DMS79 treated with DMSO at 0.1 percent for 48 hours (cell line): ENCODE results near the gene PIK3R3.

Experiments used
- DNase-seq: peaks from one replicate; lab custom pipeline; 2025; lab: John Stamatoyannopoulos, UW

Gene PIK3R3

DNA sequence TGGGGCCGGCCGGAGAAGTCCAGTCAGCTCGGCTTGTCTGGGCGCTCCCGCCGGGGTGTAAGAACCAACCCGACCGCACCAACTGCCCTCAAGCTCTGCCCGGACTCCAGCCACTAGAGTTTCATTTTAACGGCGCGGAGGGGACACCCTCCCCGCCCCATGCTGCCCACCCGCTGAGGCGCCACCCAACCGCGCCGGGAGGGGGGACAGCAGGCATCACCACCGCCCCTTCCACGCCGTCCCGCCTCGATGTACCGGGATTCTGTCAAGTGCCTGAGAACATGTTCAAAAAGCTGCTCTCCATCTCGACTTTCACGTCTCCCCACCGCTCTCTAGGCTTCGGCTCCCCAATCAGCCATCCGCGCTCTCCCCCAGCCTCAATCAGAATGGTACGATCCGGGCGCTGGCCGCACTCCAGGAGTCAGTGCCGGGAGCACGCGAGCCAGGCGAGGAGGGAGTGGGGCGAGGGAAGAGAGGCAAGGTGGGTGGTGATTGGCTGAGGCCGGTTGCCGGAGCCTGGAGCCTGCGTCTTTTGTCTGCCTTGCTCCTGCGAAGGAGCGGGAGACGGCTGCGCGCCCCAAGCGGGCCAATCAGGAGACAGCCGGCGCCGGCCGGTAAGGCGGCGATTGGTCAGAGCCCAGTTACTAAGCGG, at the start of gene PIK3R3:
Gene PIK3R3, minus strand, starts transcription at position 101 of the 652 bp plus-strand sequence. CDS start 677 bp downstream, outside the sequence.
- peak; percentile 99 for DNase-seq

DNA sequence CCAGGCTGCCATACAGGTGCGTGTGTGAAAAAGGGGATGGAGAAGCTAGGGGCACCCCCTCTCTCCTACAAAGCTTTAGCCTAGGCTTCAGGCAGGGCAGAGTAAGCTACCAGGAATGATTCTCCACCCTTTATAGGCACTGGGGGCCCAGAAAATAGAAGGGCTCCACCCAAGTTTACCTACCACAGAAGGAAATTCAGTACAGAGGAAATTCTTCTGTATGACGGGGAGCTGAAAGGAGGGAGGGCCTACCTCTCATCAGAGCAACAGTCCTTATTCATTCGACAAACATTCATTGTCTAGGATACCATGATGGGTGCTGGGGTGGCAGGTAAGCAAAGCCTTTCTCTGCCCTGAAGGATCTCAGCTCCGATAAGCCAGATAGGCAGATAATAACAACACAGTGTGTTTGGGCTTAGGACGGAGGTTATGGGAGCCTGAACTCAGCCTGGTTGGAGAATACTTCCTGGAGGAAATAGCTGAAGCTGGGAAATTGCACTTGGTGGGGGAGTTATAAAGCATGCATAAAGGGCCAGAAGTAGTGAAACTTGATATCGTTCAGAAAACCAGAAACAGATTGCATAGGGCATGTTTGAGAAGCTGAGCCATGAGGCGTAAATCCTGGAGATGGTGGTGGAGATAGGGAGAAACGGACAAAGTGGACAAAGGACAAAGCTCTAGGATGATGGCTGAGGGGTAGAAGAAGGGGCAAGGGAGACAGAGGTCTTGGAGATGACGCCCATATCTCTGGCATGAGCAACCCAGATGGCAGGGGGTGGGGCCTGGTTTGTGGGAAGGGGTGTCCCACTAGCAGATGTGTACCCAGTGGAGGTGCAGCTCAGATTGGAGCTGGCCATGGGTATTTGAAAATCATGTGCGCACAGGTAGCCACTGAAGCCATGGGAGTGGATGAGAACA, 49.2 kb upstream of the PIK3R3 start:
- DNase-seq: peak; percentile 60

DNA sequence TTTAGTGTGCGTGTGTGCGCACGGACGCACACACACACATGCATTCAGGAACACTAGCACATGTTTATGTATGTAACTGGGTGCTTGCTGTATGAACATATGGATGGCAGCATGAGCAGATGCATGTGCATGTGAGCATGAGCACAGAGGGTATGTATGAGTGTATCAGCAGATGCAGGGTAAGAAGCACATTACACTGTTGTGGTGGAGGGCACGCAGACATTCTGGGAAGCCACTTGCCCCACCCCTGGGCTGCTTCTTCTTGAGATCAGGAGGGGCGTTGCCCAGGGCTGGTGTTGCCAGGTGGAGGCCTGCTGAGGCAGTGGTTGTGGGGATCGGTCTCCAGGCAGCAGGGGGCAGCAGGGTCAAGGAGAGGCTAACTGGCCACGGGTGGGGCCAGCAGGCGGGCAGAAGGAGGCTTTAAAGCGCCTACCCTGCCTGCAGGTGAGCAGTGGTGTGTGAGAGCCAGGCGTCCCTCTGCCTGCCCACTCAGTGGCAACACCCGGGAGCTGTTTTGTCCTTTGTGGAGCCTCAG, 47.7 kb upstream of the PIK3R3 start:
- peak; percentile 83 for DNase-seq

DNA sequence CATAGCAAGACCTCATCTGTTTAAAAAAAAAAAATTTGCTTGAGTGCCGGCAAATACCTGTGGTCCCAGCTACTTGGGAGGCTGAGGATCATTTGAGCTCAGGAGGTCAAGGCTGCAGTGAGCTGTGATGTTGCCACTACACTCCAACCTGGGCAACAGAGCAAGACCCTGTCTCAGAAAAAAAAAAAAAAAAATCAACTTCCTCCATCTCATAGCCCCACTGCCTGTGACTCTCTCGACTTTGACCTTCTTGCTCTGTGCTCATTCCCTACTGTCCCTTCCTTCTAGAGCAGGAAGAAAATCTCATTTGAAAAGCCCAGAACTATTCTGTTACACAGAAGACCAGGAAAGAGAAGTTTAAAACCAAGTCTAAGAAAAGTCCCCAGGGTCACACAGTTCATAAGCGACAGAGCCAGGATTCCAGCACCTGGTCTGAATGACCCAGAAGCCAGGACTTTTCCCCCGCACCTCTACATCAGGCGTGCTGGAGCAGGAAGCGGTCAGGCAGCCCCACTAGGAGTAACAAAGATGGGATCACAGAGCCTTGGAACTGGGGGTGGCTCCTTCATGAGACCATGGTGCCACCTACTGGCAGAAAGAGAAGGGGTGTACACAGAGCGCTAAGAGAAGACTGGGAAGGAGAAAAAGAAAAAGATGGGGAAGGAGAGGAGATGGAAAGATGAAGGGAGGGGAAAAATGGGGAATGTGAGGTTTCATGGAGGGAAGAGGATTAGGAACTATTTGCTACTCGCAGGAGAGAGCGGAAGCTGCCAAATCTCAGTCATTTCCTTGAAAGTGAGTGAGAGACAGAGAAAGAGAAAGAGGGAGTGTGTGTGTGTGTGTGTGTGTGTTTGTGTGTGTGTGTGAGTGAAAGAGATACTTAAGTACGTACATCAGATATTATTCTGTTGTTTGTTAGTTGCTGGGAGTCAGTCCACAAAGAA, 47.0 kb upstream of the PIK3R3 start:
- peak; percentile 95 for DNase-seq

DNA sequence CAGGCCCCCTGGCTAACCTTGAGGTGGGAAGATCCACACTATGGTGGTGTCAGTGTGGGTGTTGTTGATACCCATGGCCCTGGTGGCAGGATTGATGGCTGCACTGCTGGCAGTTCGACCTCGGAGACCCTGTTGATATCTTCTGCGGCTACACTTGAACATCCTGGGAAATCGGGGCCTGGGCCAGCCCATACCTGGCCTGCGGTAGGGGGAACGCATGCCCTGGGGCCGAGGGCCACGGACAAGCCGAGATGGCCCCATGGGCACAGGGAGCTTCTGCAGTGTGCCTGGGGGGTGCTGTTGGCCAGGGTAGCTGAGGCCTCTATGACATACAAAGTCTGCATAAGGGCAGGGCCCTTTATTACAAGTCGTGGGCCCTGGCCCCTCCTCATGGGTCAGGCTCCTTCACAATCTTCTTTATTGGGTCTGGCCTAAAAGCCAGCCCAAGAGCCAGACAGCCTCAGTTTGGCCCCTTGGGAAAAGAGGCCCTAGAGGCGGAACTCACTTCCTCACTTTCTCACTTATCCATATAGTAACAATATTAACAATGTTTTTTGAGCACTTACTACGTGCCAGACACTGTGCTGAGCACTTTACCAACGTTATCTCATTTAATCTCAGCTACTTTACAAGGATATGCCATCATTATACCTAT, 43.9 kb upstream of the PIK3R3 start, which contains the start of gene P3R3URF:
Gene P3R3URF, minus strand, starts transcription at position 278 of the 655 bp plus-strand sequence. Its CDS starts 17 bp downstream, at position 261.
- DNase-seq: no peak

DNA sequence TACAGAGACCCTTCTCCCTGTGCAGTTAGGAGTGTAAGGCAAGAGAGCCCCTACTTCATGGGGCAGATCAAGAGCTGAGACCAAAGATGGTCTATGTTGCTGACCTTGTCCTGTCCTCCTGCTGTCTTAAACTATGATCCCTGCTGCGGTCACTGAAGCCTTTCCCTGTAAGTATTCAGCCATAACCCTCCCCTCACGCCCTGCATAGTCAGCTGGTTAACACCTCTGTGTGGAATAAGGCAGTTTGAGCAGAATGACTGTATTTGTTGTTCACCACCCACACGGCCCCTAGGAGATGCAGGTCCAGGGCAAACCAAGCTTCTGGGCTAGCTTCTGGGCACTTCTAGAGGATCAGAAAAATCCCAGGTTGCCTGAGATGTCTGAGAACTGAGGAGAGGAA, 42.8 kb upstream of the PIK3R3 start:
- DNase-seq: no peak

DNA sequence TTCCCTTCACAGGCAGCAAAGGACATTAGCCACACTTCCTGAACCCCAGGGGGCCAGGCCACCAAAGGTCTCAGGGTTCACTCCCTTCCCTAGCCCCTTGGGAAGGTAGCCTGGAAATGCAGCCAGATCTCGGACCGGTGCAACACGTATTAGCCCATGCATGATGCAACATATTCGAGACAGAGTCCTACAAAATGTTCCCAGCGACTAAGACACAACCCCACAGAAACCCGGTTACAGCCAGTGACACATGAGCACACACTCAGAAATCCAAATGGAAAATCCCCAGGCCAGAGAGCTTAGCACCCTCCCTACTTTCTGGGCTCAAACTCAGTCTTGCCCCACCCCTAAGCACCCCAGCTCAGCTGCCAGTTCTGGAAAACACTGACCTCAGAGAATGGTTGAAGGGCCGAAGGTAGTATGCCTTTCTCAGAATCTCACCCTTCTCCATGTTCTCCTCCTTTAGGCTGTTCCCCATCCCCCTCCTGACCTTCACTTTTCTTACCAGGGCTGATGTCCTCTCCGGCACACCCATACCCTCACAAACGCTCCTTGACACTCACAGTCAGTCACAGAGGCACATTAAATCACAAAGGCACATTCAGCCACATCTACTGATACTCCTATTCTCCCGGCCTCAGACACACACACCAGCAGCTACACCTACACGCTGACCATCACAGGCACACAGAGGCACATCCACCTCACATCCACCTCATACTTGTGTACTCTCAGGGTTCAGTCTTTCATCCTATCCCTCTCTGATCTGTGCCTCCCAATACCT, 42.2 kb upstream of the PIK3R3 start, which contains the start of gene TSPAN1:
Gene TSPAN1, plus strand, starts transcription at position 640 of the 784 bp plus-strand sequence. CDS start 6,021 bp downstream, outside the sequence.
- DNase-seq: no peak

DNA sequence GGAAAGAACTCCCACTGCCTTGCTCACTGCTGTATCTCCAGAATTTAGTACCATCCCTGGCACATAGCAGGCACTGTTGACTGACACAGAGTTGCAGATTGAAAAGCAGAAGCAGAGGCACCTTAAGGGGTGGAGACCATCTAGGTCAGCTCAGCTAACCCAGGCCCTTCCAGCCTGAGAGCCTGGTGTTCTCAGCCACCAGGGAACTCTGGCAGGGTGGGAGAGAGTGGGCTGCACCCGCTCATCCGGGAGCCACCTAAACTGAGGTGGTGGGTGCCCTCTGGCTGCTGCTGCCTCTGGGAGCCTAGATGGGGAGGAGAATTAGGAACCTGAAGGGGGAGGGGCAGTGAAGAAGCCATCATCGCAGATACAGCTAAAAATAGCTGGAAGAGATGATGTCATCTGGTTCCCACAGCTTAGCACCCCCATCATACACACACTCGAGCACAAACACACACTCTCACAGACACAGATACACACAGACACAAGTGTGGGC, 41.0 kb upstream of the PIK3R3 start:
- DNase-seq: no peak

DNA sequence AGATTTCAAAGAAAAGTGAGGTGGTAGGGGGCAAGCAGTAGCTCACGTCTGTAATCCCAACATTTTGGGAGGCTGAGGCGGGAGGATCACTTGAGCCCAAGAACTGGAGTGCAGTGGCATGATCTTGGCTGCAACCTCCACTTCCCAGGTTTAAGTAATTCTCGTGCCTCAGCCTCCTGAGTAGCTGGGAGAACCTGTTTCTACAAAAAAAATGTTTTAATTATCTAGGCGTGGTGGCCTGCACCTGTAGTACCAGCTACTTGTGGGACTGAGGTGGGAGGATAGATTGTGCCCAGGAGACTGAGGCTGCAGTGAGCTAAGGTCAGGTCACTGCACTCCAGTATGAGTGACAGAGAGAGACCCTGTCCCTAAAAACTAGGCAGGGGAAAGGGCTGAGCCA, 39.9 kb upstream of the PIK3R3 start:
- no peak for DNase-seq

DNA sequence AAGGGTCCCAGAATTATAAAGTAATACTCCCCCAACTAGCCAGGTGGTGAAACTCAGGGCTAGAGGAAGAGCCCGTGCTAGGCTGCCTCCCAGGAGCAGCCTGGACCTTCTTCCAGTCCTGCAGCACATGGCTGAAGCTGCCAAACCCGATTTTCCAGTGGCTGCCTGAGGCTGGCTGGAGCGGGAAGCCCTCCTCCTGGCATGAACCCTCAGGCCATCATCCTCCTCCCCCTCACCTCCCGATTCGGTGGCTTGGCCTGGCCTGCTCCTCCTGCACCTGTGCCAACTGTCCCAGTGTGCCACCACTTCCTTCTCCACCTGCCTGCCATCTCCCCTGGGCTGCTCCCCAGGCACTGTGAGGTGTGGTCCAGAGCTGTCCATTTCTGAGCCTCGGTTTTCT, 39.4 kb upstream of the PIK3R3 start:
- DNase-seq: peak; percentile 59

DNA sequence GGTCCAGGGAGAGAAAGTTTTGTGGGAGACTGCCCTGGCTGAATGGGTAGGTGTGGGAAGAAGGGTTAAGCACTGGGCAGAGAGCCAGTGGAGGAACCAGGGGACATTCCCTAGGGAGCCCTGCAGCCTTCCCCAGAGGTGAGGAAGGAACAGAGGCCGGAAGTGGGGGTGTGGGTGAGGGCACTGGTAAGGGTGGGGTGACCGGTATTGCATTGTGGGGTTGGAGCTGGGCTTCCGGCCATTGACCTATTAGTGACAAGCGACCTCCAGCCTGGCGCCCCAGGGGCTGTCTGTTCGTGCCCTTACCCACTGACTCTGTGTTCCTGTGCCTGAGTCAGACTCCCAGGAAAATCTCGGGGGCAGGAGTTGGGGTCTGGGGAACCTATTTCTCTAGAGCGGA, 38.9 kb upstream of the PIK3R3 start:
- no peak for DNase-seq

DNA sequence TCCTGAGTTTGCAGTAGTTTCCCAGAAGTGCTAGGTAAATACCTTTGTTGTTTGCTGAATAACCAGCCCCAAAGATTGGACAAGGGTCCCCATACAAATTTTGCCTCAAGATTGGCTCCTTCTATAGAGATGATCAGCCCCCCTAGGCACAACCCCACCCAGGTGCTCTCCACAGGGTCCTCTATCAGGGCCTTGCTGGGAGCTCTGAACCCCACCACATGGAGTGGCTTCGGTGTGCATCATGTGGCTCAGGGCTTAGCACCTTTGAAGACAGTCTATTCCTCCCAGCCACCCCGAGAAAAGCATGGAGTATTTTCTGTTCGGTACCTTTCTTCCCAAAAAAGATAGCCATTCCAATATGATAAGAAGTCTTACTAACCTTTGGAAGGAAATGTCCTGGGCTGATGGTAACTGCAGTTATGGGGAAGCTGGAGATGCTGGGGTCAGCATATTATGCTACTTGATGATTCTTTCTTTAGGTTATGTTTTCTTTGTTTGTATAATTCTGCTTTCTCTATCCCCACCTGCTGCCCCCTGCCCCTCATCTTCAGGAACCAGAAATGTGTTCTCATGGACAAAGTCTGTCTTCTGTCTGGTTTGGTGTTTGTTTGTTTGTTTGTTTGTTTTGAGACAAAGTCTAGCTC, 37.5 kb upstream of the PIK3R3 start:
- DNase-seq: no peak

DNA sequence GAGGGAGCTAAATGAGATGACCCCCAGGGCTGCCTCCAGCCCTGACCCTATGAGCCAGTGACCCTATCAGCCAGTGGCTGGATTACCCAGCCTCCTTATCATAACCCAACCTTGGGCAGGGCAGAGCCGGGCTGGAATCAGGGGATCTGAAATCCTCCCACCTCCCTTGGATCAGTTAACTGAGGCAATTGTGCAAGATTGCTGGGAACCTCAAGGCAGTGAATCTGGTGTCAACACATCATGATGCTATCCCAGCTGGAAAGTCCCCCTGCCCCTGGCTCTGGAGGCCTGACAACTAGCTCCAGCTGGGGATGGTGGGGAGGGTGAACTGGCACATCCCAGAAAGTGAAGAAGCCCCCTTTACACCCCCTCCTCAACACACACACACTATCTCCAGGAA, 36.0 kb upstream of the PIK3R3 start:
- no peak for DNase-seq

DNA sequence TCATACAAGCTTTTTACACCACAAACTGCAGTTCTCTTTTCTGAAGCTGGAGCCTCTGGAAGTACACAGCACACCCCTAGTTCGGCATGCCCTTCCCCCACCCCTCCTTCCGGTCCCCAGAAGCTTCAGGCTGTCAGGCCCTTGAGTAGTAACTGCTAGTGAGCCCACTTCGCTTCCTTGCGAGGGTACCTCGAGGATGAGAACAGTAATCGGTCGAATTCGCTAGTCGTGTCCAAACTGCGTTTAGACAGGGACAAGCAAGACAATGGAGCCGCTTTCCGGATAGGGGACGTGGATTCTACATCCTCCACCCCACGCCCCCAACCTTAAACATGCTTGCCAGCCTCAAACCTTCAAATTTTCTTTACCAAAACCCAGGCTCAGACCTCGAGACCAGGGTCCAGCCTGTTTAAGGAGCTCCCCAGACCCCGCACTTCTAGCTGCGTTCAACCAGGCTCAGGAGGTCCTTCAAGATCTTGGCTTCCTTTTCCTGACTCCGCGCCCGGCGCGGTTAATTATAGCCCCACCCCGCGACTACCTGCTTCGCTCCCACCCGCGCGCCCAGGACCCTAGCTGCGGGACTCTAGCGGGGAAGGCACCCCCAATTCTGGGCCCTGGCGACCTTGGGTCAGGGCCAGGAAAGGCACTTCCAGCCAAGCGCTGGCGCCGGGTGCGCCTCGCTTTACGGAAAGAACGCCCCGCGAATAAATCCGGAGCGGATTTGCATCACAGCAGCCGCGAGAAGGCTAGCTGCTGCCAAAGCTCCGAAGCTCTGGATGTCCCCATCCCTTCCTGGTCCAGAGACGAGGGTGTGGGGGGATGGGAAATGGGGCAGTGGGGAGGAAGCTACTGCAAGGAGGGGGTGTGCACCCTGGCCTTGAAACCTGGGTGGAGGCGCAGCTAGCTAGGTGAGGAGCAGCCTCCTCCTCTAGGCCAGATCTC, 34.4 kb upstream of the PIK3R3 start:
- DNase-seq: no peak

DNA sequence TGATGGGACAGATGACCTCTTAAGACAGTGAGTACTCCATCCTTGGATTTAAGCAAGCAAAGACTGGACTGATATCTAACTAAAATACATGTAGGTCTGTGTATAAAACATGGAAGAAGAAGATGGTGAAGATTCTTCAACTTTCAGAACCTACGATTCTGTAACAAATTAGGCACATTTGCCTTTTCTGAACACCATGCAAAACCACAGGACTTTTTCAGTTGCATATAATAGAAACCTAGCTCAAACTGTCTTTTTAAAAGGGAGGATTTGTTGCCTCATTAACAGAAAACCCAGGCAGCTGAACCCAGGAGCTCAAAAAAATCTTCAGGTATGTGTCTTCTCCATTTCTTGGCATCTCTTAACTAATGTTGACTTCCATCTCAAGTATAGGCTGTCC, 27.8 kb upstream of the PIK3R3 start:
- DNase-seq: no peak

DNA sequence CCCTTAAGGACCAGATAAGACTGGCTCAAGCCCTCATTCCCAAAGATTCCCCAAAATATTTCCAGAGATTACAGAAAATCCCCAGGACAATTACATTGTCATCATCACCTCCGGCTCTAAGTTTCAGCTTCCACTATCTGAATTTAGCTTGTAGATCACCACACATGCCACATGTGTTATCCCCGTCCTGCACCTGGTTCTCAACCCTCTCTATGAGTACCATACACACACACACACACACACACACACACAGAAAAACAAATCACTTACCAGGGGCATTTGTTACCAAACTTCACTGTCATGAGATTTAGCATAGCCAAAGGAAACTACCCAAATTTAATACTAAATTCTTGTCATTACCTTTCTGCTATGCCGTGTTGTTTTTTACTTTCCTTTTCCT, 27.1 kb upstream of the PIK3R3 start:
- DNase-seq: no peak

DNA sequence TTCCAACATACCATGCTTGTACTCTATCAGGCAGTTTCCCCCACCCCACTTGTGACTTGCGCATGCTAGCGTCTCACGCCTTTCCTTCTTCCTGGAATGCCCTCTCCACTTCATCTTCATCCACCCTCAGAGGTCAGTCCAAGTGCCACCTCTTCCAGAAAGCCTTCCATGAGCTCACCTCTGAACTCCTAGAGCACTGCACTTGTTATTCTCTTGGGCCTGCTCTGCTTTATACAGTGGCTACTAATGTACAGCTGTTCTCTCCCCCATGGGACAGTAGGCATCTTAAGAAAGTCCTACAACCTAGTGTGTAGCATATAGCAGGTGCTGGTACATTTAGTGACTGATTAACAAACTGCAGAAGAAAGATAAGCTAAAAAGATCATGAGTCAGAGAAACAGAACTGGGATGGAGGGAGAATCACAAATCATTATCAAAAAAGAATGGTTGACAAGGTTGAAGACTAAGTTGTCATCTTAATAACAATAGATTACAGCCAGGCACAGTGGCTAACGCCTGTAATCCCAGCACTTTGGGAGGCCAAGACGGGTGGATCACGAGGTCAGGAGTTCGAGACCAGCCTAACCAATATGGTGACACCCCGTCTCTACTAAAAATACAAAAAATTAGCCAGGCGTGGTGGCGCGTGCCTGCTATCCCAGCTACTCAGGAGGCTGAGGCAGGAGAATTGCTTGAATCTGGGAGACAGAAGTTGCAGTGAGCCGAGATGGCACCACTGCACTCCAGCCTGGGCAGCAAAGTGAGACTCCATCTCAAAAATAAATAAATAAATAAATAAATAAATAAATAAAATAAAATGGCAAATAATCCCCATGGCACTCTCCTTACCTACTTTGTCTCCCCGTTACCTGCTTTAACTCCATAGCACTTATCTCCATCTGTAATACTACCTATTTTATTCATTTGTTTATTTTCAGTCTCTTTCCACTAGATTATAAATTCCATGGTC, 26.2 kb upstream of the PIK3R3 start:
- no peak for DNase-seq
